ENCODE data around the gene STK39.

STK39 gene

GRCh38 chr2:167925758-167926157 lies 321.6 kb downstream of the STK39 start:
- no peak for DNase-seq (ENCODE audit: low read depth)

GRCh38 chr2:167924556-167924955 lies 322.8 kb downstream of the STK39 start:
- DNase-seq (ENCODE audit: low read depth): no peak

GRCh38 chr2:167916756-167917155 lies 330.6 kb downstream of the STK39 start:
- DNase-seq (ENCODE audit: low read depth): no peak

GRCh38 chr2:167914969-167915368 lies 332.4 kb downstream of the STK39 start:
- DNase-seq (ENCODE audit: low read depth): no peak

- DNase-seq (ENCODE audit: low read depth): no peak
Observed at GRCh38 chr2:167908786-167909185, 338.6 kb downstream of the STK39 start.

GRCh38 chr2:167905668-167906067 lies 341.7 kb downstream of the STK39 start:
- DNase-seq (ENCODE audit: low read depth): no peak
